SK-N-SH treated with all-trans-retinoic acid at 6 μM for 48 hours (cell line): Measurements from ENCODE around the gene TGFBRAP1.

Source experiments
- ARNTL ChIP-seq: fragments of 450-650 bp; formaldehyde crosslinking; IDR thresholded peaks from 2 replicates; pipeline ENCODE4 v1.5.0; 2020; ENCODE audit warnings: low read depth, mild to moderate bottlenecking, moderate library complexity, borderline replicate concordance
- GLIS3 ChIP-seq: fragments of 250-450 bp; sonication (Bioruptor Pico); IDR thresholded peaks from 2 replicates; pipeline ENCODE4 v1.5.0; 2020; ENCODE audit warnings: mild to moderate bottlenecking, moderate library complexity
- OSR1 ChIP-seq: fragments of 250-450 bp; sonication (Bioruptor Pico); IDR thresholded peaks from 2 replicates; pipeline ENCODE4 v1.8.0; 2022; ENCODE audit warnings: moderate library complexity, mild to moderate bottlenecking, inconsistent platforms
- POU6F1 ChIP-seq: fragments of 250-450 bp; sonication (Bioruptor Pico); IDR thresholded peaks from 2 replicates; pipeline ENCODE4 v1.8.0; 2021; ENCODE audit warnings: low read depth, mild to moderate bottlenecking, moderate library complexity, borderline replicate concordance
- TCF4 ChIP-seq: fragments of 250-450 bp; sonication (Bioruptor Pico); IDR thresholded peaks from 2 replicates; pipeline ENCODE4 v1.8.0; 2021; ENCODE audit warnings: mild to moderate bottlenecking, moderate library complexity, borderline replicate concordance
- TOX ChIP-seq: fragments of 250-450 bp; sonication (Bioruptor Pico); IDR thresholded peaks from 2 replicates; pipeline ENCODE4 v1.8.0; 2021; ENCODE audit warnings: mild to moderate bottlenecking, moderate library complexity, borderline replicate concordance
- TSHZ2 ChIP-seq: fragments of 250-450 bp; sonication (Bioruptor Pico); IDR thresholded peaks from 2 replicates; pipeline ENCODE4 v1.5.0; 2020; ENCODE audit warnings: mild to moderate bottlenecking, moderate library complexity
- ZFP30 ChIP-seq: fragments of 450-650 bp; formaldehyde crosslinking; IDR thresholded peaks from 2 replicates; pipeline ENCODE4 v1.5.0; 2022; ENCODE audit warnings: mild to moderate bottlenecking, moderate library complexity
- ZNF70 ChIP-seq: fragments of 450-650 bp; formaldehyde crosslinking; IDR thresholded peaks from 2 replicates; pipeline ENCODE4 v1.5.0; 2020; ENCODE audit warnings: mild to moderate bottlenecking, moderate library complexity
- TF ChIP-seq, protein P1 (sequence below): fragments of 250-450 bp; sonication (Bioruptor Pico); IDR thresholded peaks from 2 replicates; pipeline ENCODE4 v1.8.0; 2020; ENCODE audit warnings: mild to moderate bottlenecking, moderate library complexity, borderline replicate concordance
- TF ChIP-seq, protein P2 (sequence below): fragments of 250-450 bp; sonication (Bioruptor Pico); IDR thresholded peaks from 2 replicates; pipeline ENCODE4 v1.5.1; 2020; ENCODE audit warnings: low read depth, mild to moderate bottlenecking, moderate library complexity

DNA sequence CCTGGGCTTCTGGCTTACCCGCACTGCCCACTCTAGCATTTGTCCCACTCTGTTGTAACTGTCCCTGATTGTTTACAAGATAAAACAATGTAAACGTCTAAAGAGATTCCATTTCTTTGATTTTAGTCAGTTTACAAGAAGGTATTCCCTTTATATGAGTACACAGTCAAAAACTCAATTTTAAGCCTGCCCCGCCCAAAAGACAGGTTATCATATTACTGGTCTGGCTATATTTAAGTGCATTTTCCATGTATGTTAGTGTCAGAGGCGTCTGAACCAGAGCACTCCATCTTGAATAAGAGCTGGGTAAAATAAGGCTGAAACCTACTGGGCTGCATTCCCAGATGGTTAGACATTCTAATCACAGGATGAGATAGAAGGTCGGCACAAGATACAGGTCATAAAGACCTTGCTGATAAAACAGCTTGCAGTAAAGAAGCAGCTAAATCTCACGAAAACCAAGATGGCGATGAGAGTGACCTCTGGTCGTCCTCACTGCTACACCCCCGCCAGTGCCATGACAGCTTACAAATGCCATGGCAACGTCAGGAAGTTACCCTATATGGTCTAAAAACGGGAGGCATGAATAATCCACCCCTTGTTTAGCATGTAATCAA is 73.0 kb downstream of the TGFBRAP1 start:
- TF ChIP-seq, protein P1, sequence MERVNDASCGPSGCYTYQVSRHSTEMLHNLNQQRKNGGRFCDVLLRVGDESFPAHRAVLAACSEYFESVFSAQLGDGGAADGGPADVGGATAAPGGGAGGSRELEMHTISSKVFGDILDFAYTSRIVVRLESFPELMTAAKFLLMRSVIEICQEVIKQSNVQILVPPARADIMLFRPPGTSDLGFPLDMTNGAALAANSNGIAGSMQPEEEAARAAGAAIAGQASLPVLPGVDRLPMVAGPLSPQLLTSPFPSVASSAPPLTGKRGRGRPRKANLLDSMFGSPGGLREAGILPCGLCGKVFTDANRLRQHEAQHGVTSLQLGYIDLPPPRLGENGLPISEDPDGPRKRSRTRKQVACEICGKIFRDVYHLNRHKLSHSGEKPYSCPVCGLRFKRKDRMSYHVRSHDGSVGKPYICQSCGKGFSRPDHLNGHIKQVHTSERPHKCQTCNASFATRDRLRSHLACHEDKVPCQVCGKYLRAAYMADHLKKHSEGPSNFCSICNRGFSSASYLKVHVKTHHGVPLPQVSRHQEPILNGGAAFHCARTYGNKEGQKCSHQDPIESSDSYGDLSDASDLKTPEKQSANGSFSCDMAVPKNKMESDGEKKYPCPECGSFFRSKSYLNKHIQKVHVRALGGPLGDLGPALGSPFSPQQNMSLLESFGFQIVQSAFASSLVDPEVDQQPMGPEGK = no peak
- TF ChIP-seq GLIS3 (CRISPR knock-in tag) (no peak), OSR1 (CRISPR knock-in tag) (no peak), ZNF70 (no peak), TOX (CRISPR knock-in tag) (no peak), TCF4 (no peak), TSHZ2 (CRISPR knock-in tag) (no peak), ARNTL (CRISPR knock-in tag) (no peak), POU6F1 (CRISPR knock-in tag) (no peak), ZFP30 (CRISPR knock-in tag) (no peak)
- TF ChIP-seq, protein P2, sequence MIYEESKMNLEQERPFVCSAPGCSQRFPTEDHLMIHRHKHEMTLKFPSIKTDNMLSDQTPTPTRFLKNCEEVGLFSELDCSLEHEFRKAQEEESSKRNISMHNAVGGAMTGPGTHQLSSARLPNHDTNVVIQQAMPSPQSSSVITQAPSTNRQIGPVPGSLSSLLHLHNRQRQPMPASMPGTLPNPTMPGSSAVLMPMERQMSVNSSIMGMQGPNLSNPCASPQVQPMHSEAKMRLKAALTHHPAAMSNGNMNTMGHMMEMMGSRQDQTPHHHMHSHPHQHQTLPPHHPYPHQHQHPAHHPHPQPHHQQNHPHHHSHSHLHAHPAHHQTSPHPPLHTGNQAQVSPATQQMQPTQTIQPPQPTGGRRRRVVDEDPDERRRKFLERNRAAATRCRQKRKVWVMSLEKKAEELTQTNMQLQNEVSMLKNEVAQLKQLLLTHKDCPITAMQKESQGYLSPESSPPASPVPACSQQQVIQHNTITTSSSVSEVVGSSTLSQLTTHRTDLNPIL (CRISPR knock-in tag) = no peak
